Skin epidermis (tissue), 12 donors: ENCODE data around the gene ERN1.

Source experiments
- H3K27ac ChIP-seq, 21 experiments: fragments of 200-600 bp; sonication (generic) in 11 of 21; one replicate each; pipeline ENCODE4 v1.5.0; 2020; ENCODE audit warnings: mild to moderate bottlenecking in 3 of 21, inconsistent platforms in 2 of 21, moderate library complexity in 2 of 21
- H3K4me3 ChIP-seq, 7 experiments: fragments of 200-600 bp; sonication (generic) in 2 of 7; one replicate each; pipeline ENCODE4 v1.5.0; 2020; ENCODE audit warnings: inconsistent platforms in 2 of 7, mild to moderate bottlenecking in 2 of 7, moderate library complexity in 1 of 7

ERN1 gene

GRCh38 chr17:64117981-64118979, 11.7 kb downstream of the ERN1 start:
- H3K4me3 ChIP-seq = no peak overlapping the region
- peak overlapping the region in 3 of 21 experiments; percentile 1 to 39 (median 3) for H3K27ac ChIP-seq

GRCh38 chr17:64115822-64116534, 14.0 kb downstream of the ERN1 start:
- peak overlapping the region in 10 of 21 experiments; percentile 25 to 74 (median 60) for H3K27ac ChIP-seq
- H3K4me3 ChIP-seq = peak overlapping the region in 1 of 7 experiments; percentile 9

DNA sequence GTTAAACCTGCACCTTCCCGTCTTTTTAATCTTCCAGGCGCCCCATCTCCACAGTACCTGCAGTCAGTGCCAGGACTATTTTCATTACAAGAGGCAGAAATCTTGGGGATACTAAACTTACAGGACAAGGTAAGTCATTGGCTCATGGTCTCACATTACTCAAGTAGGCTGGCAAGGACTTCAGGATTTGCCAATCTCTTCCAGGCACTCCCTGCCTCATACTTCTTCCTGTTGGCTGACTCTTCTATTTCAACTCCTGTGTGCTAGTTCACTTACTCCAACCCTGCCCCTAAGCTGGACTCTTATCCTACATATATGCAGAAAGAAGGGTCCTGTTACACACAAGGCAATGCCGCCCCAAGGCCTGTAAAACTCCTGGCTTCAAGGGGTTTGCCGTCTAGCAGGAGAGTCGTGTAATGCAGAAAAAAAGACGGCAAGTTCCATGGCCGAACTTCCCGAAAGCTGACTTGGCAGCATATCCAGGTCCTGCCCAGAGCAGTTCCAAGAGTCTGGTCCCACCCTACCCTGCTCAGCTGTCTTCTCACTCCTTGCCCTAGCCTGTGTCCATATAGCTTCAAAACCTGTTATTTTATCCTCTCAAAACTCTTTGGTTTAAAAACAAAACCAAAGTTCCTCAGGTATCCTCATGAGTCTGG, 14.8 kb downstream of the ERN1 start:
- Histone ChIP-seq H3K4me3 (peak overlapping the region in 1 of 7 experiments; percentile 9), H3K27ac (peak overlapping the region in 16 of 21 experiments; percentile 7 to 74 (median 56))

DNA sequence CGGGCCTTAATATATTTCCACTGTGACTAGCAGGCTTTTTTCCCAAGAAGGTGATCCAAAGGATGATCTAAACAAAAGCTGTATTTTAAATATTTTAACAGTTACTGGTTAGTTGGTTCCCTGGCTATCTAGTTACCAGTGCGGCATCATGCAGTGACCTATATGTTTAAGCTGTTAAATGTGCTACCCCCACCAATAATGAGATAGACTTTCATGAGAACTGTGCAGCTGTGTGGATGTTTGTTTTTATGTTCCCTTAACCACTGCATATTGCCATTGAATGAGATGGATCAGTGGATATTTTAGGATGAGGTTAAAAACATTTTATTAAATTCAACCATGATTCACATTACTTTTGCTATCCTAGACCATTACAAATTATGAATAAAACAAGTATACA, 16.9 kb downstream of the ERN1 start:
- Histone ChIP-seq H3K27ac (no peak overlapping the region), H3K4me3 (no peak overlapping the region)

DNA sequence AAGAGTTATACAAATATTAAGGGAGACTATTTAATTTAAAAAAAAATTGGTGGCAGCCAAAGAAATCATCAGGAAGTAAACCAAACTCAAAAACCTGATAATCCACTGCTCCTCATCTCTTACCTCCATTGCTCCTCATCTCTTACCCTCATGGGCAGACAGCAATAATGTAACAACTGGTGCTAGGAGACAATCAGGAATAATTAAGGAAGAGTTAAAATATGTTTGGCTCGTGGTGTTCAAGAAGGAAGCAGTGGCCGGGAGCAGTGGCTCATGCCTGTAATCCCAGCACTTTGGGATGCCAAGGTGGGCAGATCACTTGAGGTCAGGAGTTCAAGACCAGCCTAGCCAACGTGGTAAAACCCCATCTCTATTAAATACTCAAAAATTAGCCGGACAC, 18.1 kb downstream of the ERN1 start:
- Histone ChIP-seq H3K27ac (no peak overlapping the region), H3K4me3 (no peak overlapping the region)

GRCh38 chr17:64110379-64111152, 19.4 kb downstream of the ERN1 start:
- Histone ChIP-seq H3K27ac (no peak overlapping the region), H3K4me3 (no peak overlapping the region)

DNA sequence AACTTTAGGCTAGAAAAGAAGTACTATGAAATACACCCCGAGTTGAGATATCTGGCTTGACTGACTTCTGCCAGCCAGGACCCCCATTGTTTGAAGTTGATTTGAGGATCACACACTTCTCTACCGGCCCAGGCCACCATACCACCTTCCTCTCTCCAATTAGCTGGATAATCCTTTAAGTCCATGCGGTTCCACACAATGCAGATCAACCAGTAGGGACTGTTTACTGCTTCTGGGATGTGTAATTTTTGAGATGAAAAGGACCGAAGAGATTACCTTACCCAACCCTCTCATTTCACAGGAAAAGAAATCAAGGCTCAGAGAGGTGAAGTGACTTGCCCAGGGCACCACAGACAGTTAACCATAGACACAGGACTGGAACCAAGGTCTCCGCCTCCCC, 20.5 kb downstream of the ERN1 start:
- Histone ChIP-seq H3K27ac (peak overlapping the region in 1 of 21 experiments; percentile 12), H3K4me3 (no peak overlapping the region)

DNA sequence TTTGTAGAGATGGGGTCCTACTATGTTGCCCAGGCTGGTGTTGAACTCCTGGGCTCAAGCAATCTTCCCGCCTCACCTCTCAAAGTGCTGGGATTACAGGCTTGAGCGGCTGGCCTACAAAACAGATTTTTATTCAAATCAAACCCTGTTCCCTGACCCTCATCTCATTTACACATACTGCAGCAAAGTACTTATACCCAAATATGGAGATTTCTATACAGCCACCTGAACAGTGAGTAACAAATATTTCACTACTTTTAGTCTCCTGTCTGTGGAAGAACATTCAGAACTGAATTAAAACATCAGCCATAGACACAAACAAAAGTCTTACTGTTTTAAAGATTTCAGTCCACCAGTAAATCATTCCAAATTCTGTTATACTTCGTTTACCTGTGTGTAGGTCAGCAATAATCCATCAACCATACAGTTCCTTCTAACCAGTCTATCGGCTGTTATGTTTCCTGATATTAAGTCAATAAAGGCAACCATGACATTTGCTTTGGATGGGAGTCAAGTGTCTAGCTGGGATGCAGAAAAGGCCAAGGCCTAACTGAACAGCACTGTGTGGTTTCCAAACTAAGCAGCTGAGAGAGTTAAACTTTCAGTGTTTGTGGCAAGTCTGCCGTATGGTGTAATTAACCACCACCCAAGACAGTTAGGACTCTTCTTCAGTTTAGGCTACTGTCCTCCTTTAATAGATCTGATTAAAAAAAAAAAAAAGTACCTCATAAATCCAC, 22.3 kb downstream of the ERN1 start:
- Histone ChIP-seq H3K27ac (peak overlapping the region in 4 of 21 experiments; percentile 14 to 55 (median 40)), H3K4me3 (no peak overlapping the region)

DNA sequence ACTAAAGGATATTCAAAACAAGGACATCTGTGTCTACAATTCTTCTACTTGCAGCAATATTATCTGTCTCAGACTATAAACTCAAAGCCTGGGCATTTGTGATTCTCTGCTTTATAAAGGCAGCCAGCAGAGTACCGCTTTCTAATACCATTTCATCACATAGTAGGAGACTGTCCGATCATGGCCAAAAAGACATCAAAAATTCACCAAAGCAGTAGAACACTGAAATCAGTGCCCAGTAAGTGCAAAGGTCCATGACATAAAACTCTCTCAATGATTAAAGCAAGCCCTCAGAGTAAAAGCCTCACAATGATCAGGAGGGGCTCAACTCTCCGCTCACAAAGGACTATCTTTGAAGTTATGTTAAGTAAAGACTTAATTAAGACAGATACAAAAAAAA, 23.0 kb downstream of the ERN1 start:
- H3K27ac ChIP-seq = peak overlapping the region in 8 of 21 experiments; percentile 4 to 55 (median 24)
- H3K4me3 ChIP-seq = no peak overlapping the region

- H3K4me3 ChIP-seq = no peak overlapping the region
- no peak overlapping the region for H3K27ac ChIP-seq
Observed at GRCh38 chr17:64103391-64104364, 26.3 kb downstream of the ERN1 start.

- Histone ChIP-seq H3K4me3 (no peak overlapping the region), H3K27ac (no peak overlapping the region)
Observed at GRCh38 chr17:64102627-64103390, 27.1 kb downstream of the ERN1 start.

DNA sequence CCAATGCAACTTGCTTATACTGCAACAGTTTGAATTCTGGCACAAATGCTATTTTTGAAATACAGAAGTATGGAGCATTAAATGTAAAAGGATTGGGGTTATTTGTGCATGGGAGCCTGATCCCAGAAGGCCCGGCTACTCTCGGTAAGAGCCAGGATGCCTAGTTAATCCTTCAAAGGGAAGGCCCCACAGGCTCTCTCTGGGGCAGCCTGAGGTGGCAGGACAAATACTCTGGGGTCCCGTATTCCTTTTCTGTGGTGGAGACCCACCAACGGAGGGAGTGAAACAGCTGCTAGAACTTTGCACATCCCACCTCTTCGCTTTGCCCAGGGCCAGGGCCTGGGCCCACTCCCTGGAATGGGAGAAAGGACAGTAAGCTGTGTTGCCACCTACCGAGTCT, 30.4 kb downstream of the ERN1 start:
- H3K4me3 ChIP-seq = no peak overlapping the region
- no peak overlapping the region for H3K27ac ChIP-seq

DNA sequence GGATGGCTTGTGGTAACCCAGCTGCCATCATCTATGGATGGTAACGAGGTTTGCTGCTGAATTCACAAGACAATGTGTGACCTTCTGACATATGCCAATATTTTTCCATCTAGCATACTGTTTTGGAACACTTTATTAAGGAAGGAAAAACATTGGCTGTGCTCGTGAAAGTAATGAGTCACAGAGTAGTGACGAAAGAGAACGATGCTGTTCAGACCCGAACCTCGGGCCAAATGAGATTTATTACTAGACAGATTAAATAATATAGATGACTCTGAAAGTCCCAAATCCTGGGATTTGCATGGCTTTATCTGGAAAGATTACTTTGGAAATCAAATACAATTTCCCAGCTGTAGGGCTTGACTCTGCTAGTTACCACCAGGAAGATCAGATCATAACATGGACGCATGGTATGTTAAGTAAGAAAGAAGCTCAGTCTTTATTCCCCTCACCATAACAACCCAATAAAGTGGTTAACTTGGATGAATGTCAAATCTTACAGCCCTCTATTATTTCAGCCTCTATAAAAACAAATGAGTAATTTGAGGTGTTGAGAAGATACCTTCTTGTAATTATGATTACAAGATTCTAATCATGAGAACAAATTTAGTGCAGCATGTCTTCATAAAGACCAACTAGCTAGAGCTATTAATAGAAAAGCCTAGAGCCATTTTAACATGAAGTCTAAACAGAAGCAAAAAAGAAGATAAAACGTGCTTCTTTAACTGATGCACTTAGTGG, 32.6 kb downstream of the ERN1 start:
- Histone ChIP-seq H3K27ac (peak overlapping the region in 3 of 21 experiments; percentile 9 to 26 (median 15)), H3K4me3 (no peak overlapping the region)

- H3K4me3 ChIP-seq = no peak overlapping the region
- H3K27ac ChIP-seq = peak overlapping the region in 4 of 21 experiments; percentile 29 to 41 (median 36)
Observed at GRCh38 chr17:64096037-64096436, 33.9 kb downstream of the ERN1 start.

DNA sequence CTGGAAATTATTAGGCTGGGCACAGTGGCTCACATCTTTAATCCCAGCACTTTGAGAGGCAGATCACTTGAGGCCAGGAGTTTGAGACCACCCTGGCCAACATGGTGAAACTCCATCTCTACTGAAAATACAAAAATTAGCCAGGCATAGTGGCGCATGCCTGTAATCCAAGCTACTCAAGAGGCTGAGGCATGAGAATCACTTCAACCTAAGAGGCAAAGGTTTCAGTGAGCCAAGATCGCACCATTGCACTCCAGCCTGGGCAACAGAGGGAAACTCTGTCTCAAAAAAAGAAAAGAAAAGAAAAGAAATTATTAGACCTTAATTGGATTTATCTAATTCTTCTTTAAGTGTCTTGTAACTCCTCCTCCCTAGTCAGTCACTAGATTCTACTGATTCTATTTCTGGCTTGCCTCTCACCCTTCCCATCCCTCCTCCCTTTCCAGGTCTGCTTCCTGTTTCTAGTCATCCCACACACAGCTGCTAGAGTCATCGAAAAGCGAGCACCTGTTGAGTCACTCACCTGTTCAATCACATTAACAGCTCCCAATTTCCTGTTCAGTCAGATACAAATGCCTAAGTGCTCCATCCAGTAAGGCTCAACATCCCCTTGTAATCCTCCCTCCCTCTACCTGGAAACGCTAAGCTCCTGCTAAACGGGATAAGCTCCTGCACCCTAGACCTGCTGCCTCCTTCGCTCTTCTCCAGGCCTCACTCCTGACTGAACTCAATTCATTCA, 34.6 kb downstream of the ERN1 start:
- no peak overlapping the region for H3K4me3 ChIP-seq
- peak overlapping the region in 5 of 21 experiments; percentile 8 to 41 (median 32) for H3K27ac ChIP-seq
